ENCODE results near the gene BTBD18.

The BTBD18 gene

DNA sequence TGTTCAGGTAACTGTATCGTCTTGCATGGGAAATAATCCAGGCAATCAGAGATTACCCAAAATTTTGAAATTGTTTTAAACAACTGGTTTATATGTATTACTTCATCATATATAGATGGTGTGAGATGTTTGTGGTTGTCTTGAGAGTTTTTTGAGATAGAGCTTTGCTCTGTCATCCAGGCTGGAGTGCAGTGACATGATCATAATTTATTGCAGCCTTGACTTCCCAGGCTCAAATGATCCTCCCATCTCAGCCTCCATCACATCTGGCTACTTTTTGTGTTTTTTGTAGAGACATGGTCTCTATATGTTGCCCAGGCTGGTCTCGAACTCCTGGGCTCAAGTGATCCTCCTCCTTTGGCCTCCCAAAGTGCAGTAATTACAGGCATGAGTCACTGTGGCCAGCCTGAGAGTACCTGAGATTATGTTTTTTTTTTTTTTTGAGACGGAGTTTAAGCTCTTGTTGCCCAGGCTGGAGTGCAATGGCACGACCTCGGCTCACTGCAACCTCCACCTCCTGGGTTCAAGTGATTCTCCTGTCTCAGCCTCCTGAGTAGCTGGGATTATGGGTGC, 21.5 kb upstream of the BTBD18 start:
- DNase-seq = no peak

DNA sequence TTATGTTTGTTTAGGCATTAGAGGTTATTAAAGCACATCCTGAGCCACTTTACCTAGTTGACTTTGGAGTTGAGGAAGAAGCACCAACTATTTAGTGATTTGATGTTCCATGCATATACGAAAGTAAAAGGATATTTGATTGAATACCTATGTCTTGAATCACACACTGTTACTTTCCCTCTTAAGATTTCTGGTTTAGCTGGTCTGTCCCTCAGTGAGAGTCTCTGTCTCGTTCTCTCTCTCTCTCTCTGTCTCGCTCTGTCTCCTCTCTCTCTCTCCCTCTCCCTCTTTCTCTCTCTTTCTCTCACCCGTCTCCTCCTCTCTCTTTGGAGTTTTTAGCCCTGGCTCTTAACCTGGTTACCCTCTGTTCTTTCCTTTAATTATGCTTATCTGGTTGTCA, 20.9 kb upstream of the BTBD18 start:
- DNase-seq = no peak

DNA sequence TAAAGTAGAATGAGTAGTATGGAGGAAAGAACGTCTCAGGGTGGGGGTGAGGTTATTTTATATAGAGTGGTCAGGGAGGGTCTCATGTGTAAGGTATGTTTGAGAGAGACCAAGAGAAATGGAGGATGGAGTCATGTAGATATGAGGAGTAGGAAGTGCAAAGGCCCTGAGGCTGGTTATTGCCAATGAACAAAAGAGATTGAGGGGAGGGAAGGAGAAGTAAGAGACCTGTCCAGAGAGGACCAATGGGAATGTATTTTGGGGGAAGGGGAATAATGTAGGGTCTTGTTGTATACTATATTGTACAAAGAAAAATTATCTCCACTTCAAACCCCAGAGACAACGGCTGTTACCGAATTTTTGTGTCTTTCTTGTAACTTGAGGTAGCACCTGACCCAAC, 19.7 kb upstream of the BTBD18 start:
- no peak for DNase-seq

DNA sequence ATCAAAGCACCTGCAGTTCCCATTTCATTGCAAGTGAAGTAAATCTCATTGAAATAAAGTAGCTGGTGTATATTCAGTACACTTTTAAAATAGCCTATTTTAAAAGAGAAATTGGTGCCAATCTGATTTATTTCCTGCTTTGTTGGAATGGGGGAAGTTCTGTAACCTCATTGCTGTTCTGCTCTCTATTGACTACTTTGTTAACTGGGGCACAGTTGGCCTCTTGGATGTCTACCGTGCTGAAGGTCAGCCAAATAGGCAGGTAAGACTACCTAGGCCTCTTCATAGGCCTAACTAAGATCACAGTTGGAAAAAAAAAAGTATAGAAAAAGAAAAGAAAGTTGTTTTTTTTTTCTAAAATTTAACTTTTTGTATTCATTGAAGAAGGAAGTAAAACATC, 19.2 kb upstream of the BTBD18 start:
- no peak for DNase-seq

DNA sequence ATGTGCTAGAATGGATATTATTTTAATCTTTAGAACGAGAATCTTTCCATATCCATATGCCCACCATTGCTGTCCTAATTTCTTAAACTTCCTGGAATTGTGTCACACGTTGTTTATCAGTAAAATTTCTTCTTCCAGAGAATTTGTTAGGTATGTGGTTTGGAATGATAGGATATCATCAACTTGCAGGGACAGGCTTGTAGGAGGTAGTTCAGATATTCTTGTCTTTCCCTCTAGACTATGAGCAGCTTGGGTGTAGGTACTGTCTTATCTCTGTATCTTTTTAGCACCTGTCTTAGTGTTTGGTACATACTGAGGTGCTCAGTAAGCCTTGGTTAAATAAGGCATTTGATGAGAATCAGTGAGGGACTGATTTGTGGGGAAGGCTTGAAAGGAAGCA, 13.4 kb upstream of the BTBD18 start:
- DNase-seq = no peak

DNA sequence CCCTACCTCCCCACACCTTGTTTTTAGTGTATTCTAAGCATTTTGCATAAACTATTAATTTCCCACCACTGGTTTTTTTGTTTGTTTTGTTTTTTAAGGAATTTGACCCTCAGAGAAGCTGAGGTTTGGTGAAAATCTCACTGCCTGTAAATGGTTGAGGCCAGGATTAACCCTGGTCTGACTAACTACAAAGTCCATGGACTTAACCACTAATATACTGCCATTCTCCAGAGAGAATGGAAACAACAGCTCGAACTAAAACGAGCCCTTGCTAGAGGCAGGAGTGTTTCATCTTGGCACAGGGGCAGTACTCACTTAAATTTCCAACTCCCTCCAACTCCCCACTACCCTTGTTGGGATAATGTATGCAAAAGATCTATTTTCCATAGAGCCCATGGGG, 12.9 kb upstream of the BTBD18 start:
- DNase-seq = no peak

DNA sequence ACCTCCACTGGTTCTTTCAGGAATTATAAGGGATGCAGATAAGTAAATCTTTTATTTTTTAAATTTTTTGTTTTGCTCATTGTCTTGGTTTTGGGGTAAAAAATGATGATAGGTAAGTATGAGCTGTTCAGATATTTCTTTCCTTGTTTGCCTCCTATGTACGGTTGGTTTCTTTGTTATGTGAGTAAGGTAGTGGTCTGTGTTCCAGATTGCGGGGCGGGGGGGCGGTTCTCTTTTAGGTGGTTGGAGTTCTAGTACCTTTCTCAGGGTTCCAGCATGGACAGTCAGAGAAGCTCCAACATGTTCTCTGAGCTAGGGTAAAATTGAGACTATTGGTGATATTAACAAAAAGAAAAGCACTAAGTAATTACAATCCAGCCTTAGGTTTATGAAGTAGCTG, 12.4 kb upstream of the BTBD18 start:
- no peak for DNase-seq

DNA sequence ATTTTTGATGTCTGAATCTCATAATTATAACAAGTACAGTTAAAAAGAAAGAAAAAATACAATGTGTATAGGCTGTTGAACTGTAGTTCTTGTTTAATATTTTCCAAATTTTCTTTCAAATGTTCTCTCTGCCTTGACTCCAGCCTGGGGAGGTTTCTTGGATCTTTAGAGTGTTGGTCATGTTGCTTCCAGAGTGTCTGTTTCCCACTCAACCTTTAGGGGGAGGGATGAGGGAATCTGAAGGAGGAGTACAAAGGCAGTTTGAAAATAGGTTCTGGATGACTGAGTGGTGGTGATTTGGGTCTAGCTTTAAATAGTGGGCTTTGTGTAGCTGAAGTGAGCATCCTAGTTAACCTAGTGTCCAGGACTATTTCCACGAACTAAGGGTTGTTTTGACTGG, 11.9 kb upstream of the BTBD18 start:
- DNase-seq = no peak

DNA sequence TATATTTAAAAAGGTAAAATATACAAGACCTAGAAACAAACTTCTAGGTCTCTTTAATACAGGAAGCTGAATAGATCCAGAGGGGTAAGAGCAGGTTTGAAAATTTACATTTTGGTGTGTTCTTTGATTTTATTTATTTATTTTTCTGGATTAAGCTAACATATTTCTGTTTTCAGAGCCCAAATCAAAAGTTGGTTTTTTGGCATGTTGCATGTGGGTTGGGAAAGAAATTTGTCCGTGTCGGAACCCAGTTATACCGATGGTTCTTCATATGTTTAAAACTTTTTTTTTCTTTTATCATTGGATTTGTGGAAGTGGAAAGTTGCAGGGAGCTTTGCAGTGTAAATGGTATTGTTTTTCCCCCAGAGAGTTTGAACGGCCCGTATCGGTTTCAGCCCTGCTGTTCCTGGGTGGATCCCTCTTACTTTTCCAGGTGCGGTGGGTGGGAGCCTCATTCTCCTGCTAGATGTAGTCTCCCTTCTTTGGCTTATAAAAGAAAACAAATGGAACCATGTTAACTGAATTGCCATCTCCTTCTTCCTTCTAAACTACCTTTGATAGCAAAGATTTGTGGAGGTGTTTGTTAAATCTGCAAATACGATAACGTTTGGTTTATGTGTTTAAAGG, 10.7 kb upstream of the BTBD18 start:
- DNase-seq = no peak

DNA sequence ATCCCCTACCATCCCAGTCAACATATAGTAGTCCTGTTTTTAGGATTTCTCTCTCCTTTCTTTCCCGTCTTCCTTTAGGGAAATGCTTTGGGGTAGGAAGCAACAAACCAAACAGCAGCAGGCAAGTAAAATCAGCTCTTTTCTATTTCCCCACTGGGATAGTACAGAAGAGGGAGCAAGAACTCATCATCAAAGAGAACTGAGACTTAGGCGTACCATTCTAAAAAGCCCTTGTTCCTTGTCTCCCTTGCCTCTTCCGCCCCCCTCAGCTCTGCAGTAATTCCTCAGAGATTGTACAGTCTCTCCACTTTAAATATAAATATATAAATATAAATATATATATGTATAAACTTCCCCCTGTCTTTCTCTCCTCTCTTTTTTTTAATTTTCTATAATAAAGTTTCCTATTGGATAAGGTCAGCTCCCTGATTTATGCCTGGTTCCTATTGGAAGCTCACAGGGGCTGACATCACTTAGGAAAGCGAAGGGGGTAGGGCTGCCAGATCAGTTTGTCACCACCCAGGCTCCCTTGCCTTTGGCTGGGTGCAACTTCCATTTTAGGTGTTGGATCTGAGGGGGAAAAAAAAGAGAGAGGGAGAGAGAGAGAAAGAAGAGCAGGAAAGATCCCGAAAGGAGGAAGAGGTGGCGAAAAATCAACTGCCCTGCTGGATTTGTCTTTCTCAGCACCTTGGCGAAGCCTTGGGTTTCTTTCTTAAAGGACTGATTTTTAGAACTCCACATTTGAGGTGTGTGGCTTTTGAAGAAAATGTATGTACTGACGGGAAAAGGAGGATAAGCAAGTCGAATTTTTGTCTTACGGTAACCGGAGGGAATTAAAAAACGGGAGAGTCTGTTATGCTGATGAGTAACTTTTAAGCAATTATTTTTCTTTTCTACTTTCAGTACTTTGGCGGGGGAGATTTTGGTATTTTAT, 9.9 kb upstream of the BTBD18 start, which contains the start of gene CTNND1:
Gene CTNND1 (plus strand): TSS at position 502 of the 934 bp plus-strand sequence. CDS start 29,677 bp downstream, outside the sequence.
- DNase-seq = peak; percentile 87

DNA sequence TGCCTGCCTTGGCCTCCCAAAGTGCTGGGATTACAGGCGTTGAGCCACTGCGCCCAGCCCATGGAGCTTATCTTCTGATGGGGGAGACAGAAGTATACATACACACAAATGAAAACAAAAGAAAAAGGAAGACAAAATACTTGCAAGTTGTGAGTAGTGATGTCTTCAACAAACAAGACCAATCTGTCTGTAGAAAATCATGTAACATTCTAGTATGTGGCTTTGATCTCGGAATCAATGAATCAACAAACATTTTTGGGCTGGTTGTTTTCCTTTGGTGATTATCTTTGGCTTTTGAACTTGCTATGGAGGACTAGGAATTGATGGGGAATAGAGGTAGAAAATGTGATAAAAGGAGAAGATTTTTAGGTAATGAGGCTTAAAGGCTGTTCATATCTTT, 6.6 kb upstream of the BTBD18 start:
- DNase-seq = no peak

DNA sequence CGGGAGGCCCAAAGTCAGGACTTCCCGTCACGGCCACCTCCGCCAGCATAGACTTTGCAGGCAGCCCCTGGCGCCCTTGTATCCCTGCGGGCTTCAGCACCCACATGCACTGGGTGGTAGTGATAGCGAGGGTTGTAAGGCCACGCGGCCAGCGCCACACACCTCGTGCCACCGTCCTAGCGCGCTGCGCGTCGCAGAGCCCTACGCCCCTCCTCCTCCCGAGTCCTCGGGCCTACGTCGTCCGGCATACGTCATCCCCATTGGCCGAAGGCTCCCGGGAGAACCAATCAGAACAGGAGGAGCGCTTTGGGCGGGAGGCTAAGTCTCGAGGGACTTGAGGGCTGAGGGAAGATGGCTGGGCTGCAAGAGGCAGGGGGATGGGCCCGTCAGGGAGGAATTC, 1.3 kb upstream of the BTBD18 start:
- DNase-seq = no peak

DNA sequence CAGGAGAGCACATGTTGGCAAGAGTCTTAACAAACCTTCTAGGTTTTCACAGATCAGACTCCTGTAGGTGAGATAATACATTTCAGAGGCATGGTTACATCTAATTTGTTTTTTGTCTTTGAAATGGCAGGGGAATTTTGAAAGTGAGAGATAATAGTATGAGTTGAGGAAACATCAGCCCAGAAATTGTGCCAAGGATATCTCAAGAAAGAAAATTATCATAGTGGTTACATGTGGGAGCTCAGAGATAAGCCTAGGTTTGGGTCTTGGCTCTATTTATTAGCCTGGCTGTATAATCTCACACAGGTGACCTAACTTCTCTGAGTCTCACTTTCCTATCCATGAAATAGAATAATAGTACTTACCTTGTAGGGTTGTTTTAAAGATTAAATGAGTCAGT, 443 bp downstream of the BTBD18 start:
- no peak for DNase-seq

DNA sequence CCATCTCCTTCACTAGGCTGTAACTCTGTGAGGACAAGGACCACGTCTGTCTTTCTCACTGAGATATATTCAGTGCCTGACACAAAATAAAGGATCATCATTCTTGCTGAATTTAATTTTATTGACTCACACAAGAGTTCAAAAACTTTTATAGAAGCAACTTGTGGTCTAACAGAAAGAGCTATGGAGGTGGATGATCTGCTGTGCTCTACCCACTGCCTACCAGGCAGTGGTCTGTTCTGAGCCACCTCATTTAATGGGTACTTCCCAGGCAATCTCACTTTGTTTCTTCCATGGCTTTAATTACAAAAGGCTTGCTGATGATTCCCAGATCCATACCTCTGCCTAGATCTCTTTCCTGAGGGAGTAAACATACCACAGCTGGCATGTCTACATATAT, 4.7 kb downstream of the BTBD18 start:
- no peak for DNase-seq

DNA sequence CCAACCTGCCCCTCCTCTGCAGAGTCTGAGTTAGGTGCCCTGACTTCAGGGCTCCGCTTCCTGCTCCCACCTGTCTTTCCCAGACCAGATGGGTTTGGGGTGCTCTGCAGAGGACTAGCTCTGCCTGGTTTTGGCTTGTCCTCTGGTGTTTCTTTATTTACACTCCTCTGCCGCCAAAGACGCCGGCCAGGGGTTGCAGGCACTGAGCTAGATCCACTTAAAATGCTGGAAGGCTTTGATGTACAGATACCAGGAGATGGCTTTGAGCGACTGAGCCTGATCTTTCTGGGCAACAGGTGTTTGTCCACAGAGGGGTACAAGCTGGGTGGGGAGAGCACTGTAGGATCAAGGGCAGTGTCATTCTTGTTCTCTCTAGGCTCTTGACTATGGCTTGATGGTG, 6.4 kb downstream of the BTBD18 start:
- DNase-seq = no peak

DNA sequence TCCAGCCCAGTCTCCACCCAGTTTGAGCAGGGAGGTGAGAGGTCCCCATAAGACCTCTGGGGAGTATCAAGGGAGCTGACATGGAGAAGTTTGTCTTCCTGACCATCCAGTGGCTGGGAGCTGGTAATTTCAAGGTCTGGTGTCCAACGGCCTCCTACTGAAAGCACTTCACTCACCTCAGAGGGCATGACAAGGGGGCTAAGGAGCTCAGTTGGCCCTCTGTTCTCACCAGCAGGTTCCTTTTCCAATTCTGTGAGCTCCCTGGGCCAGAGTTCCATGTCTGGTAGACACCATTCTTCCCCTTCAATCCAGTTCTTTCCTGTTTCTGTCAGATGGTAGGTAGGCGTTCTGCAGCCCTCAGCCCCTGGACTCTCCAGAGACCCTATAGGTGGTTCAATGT, 7.3 kb downstream of the BTBD18 start:
- no peak for DNase-seq

DNA sequence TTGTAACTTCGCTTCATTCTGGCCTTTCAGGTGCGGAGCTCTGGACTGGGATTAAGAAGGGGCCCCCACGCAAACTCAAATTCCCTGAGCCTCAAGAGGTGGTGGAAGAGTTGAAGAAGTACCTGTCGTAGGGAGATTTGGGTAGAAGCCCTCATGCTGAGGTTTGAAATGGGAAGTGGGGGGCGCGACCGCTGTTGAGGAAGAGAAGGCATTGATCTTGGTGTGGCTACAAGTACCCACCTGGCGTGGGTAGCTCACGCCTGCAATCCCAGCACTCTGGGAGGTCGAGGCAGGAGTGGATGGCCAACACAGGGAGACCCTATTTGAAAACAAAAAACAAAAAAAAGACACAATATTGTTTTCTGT, 9.5 kb downstream of the BTBD18 start:
- DNase-seq = no peak

DNA sequence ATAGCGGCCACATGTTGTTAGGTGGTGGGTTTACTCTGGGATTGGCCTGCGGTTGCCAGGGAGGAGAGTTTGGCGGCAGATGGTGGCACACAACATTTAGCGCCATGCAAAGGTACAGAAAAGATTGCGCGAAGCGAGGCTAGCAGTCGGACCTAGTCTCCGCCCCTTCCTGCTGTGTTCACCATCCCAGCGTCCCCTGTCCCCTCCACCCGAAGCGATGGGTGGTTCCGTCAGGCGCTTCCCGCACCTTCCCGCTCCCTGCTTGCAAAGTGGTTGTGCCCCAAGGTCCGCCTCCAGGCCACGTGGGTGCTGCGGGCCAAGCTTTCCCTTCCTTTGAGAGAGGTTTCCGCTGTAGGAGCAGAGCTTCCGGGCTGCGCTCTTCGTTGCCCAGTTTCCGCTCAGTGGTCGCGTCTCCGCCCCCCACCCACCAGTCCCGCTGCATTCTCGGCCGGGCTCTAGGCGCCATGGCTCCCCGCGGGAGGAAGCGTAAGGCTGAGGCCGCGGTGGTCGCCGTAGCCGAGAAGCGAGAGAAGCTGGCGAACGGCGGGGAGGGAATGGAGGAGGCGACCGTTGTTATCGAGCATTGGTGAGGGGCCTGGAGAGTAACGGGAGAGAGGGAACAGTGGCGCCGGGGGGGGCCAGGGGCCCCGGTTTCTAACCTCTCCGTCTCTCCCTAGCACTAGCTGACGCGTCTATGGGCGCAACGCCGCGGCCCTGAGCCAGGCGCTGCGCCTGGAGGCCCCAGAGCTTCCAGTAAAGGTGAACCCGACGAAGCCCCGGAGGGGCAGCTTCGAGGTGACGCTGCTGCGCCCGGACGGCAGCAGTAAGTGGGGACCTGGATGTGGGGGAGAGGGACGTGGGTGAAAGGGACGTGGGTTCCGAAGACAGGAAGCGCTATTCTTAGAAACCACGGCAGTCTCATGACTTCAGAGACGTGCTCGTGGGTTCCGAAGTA, 10.2 kb downstream of the BTBD18 start, which contains the start of gene SELENOH:
Gene SELENOH (plus strand): TSS at position 360 of the 955 bp plus-strand sequence. CDS start 105 bp downstream, at position 465.
- peak; percentile 94 for DNase-seq

DNA sequence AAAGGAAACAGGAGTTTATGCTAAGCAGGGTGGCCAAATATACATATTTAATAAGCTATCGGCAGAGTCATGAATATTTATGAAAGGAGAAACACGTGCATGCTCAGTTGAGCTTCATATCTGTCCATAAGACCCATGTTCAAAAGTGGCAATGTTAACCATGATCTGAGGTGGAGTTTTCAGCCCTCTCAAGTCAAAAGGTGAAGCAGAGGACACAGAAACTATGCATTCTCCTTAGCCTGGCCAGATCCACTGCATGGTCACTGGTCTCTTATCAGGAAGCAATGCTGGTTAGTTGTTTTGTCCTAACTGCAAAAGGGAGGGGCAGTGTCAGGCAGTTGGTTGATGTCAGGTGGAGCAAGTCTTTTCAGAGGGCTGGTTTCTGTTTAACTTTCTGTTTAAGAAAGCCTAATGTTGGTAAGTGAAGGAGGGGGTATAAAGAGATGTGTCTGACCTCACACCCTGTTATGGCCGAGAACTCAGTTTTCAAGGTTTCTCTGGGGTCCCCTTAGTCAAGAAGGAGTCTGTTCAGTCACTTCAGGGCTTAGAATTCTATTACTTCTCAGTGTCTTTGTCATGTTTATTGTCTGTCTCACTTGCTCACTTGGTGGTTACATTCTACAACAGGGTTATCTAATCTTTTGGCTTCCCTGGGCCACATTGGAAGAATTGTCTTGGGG, 15.9 kb downstream of the BTBD18 start:
- DNase-seq = no peak

DNA sequence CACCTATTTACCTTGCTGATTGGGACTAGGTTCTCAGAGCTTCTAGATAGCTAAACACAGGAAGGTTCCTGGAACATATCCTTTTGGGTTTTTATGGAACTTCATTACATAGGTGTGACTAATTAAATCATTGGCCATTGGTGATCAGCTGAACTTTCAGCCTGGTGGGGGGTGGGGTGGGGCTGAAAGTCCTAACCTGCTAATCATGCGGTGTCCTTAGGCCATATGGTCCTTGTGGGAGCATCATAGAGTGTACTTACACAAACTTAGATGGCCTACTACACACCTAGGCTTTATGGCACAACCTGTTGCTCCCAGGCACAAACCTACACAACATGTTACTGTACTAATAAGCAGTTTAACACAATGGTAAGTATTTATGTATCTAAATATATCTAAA, 19.0 kb downstream of the BTBD18 start:
- DNase-seq = no peak

DNA sequence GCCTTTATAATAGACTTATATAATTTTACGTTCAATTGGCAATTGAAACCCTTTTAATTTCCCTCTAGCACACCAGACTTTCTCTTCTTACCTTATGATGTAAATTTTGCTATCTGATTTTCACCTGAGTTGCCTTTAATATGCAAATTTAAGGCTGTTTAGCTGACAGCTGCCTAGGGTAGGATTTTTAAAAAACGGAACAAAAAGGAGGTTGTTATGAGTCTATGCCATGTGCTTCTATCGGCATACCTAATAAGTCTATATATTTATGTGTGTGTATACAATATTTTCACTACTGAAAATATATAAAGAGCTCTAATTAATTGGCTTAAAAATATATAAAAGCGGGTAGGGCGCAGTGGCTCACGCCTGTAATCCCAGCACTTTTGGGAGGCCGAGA, 22.1 kb downstream of the BTBD18 start:
- no peak for DNase-seq

DNA sequence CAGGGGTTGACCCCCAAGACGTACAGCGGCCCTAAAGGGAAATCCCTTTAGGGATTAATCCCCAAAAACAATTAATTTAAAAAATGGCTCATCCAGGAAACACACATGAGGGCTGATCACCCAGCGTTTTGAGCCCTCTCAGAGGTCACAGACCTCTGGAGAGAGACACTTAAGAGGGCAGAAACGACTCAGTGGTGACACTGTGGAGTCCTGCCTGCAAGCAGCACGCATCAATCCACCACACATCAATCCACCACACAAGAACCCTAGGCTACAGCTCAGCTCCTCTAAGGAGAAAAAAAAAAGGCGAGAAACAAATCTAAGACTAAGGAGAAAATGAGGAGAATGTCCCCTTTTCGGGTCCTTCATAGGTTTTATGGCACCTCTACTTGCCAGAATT, 22.8 kb downstream of the BTBD18 start:
- no peak for DNase-seq
